Measurements from ENCODE around the gene ZNF438.

DNA sequence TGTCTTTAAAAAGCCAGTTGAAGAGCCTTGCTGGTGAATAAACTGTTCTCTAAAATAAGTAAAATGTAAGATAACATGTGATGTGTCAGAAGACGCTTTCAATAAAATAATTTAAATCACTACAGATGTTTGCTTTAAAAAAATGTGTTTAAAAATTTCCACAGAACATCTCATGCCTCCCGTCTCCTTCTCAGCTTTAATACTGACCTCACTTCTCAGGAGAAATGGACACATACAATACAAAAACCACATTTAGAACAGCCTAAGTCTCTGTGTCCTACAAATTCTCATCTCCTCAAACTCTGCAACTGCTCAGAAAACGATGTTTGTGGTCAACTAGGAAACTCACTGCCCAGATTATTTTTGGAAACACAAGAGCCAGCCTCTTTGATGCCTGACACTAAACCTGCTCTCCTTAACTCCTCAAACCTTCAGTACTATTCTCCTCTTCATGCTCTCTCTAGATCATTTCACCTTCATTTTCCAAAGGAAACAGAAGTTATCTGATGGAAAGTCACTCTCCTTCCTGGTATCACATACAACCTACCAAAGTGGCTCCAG, 120.3 kb downstream of the ZNF438 start:
- TF ChIP-seq EP300 (IDR thresholded peaks at IDR 0.05) = no peak
- no peak for TF ChIP-seq POLR2A (IDR thresholded peaks at IDR 0.05)
- no peak for TF ChIP-seq POLR2AphosphoS5 (IDR thresholded peaks at IDR 0.05)
- TF ChIP-seq, protein P1, sequence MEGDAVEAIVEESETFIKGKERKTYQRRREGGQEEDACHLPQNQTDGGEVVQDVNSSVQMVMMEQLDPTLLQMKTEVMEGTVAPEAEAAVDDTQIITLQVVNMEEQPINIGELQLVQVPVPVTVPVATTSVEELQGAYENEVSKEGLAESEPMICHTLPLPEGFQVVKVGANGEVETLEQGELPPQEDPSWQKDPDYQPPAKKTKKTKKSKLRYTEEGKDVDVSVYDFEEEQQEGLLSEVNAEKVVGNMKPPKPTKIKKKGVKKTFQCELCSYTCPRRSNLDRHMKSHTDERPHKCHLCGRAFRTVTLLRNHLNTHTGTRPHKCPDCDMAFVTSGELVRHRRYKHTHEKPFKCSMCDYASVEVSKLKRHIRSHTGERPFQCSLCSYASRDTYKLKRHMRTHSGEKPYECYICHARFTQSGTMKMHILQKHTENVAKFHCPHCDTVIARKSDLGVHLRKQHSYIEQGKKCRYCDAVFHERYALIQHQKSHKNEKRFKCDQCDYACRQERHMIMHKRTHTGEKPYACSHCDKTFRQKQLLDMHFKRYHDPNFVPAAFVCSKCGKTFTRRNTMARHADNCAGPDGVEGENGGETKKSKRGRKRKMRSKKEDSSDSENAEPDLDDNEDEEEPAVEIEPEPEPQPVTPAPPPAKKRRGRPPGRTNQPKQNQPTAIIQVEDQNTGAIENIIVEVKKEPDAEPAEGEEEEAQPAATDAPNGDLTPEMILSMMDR (IDR thresholded peaks at IDR 0.05) = no peak
